Dedifferentiated amniotic fluid mesenchymal stem cell (primary cell): Measurements from ENCODE around the gene ARHGAP25.

ENCODE experiments used
- DNase-seq: peaks from one replicate; pipeline ENCODE4 v3.0.0-alpha.2; 2016; ENCODE audit errors: extremely low spot score

ARHGAP25 gene

DNA sequence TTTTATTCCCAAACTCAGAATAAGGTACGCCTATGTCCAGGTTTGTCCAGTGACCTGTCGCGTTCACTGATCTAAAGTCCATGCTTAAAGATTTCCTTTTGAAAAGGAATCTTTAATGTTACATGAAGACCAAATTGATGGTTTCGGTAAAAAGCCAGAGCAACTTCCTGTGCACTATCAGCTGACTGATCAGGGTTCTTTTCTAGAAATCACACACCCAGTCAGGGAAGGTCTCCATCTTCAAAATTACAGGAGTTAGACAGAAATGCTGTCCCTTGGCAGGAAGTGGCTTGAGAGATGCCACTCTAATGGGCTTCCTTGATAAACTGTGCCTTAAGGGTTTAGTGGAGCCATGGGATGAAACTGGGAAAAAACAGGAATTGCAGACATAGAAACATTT, 14.7 kb upstream of the ARHGAP25 start:
- no peak for DNase-seq

GRCh38 chr2:68720665-68721064, 13.9 kb upstream of the ARHGAP25 start:
- no peak for DNase-seq

DNA sequence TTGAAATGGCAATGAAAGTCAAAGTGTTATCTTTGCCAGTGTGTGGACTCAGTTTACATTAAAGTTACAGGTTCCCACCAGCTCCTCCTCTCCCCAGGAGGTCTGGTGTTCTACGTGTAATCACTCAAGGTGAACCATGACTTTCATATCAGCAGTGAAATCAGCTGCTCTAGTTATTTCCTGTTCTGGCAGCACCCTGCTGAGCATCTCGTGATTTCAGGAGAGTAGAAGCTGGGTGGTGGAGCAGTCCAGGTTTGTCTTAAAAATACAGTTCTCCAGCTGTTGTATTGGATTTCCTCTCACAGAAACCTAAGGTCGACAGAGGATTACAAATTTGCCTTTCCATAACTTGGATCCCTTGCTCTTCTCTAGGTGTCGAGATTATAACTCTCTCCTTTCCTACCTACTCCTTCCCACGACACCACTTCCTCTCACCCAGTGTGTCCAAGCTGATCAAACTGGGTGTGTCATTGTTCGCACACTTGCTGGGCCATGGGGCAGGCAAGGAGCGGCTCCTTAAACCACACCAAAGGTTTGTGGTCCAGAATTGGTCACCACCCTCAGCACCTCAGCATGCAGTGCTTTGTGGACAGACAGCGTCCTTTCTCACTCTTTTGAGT, 13.0 kb upstream of the ARHGAP25 start:
- DNase-seq, result no peak

GRCh38 chr2:68722712-68723111, 11.9 kb upstream of the ARHGAP25 start:
- no peak for DNase-seq

- no peak for DNase-seq
Measured at GRCh38 chr2:68723181-68723580, 11.4 kb upstream of the ARHGAP25 start.

DNA sequence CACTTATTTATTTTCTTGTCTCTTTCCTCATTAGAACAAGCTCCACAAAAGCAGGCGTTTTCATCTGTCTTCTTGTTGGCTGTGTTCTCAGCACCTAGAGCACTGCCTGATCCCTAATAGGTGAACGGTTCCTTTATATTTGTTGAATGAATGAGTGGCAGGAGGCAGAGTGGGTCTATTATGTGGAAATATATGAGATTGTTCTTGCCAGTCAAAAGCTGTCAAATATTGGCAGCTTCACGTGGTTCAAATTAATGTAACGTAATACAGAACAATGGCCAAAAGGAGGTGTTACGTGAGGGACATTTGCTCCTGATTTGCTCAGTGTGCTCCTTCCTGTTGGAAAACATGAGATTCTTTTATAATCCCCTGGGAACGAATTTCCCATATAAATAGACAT, 8.5 kb upstream of the ARHGAP25 start:
- DNase-seq, result no peak

GRCh38 chr2:68726608-68727367, 7.8 kb upstream of the ARHGAP25 start:
- DNase-seq, result no peak

DNA sequence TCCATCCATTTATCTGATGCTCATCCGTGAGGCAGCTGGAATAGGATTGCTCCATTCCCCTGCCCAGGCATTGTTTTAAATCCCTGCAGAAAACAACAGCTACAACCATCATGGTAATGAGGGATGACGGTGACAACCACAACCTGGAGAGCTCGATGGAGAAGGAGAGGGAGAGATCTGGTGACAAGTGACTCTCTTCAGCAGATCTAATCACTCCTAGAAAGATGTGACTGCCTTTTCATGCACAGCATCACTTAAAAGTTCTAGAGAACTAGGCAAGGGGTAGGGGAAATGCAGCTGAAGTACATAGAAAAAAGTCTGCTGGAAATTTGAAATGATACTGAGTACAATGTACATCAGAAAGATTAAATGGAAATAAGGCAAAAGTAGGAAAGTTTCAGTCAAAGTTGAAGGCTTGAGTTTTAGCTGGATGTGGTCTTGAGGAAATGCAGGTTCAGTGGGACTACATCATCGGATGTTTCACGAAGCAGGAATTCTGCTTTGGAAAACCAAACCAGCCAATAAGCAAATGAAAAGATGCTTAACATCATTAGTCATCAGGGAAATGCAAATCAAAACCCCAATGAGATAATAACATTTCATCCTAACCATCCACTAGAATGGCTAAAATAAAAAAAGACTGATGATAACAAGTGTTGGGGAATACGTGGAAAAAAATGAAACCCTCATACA, 6.8 kb upstream of the ARHGAP25 start:
- DNase-seq, result no peak

DNA sequence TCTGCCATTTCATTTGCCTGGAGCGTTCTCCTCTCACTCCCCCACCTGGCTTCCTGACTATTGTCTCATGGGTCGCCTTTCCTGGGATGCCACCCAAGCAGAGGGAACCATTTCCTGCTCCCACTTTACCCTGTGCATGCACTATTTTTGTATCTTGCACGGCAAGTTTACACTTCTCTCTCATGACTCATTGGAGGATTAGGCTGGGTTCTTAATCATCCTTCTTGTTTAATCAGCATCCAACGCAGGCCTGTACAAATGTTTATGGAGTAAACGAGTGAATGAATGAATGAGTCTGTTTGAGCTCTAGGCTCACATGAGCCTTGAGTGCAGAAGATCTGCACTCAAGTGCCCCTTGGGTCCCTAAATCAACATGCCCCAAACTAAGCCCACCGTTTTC, 3.8 kb upstream of the ARHGAP25 start:
- no peak for DNase-seq

GRCh38 chr2:68732036-68732932, 2.3 kb upstream of the ARHGAP25 start:
- DNase-seq, result no peak

GRCh38 chr2:68733365-68733764, 1.2 kb upstream of the ARHGAP25 start:
- no peak for DNase-seq

GRCh38 chr2:68734176-68734575, 435 bp upstream of the ARHGAP25 start:
- no peak for DNase-seq

DNA sequence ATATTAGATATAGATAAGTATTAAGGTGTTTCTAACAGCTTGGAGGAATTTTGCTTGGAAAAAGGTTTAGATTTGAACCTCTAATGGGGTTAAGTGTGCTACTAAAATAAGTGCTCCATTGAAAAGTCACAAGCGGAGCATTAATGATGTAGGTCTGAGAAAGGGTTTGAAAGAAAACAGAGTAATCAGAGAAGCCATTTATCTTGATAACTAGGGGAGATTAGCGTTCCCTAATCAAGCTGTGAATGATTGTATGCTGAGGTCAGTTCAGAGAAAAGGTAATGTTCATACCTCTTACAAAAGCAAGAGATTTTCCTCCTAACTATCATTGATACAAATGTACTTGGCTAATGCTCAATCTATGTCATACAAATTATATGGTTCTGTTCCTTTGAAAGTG, 1.5 kb downstream of the ARHGAP25 start:
- no peak for DNase-seq

DNA sequence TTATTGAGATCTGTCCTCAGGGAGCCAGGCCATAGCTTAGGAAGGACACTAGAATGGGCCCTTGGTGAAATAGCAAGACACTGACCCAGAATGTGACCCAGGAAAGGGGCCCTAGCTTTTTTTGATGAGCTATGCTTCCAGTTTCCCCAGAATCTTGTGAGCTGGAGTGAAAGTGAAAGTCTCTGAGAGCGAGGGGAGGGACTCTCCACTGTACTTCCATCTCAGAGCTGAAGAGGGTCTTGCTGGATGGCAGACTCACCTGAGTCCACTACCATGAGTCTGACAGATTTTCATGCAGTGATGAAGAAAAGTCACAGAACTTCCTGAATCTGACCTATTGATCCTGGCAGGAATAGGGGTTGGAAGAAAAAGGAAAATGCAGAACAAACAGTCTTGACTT, 3.1 kb downstream of the ARHGAP25 start:
- no peak for DNase-seq

- no peak for DNase-seq
Measured at GRCh38 chr2:68738906-68739594, 4.4 kb downstream of the ARHGAP25 start.

- DNase-seq, result no peak
Measured at GRCh38 chr2:68739595-68740399, 5.2 kb downstream of the ARHGAP25 start.

DNA sequence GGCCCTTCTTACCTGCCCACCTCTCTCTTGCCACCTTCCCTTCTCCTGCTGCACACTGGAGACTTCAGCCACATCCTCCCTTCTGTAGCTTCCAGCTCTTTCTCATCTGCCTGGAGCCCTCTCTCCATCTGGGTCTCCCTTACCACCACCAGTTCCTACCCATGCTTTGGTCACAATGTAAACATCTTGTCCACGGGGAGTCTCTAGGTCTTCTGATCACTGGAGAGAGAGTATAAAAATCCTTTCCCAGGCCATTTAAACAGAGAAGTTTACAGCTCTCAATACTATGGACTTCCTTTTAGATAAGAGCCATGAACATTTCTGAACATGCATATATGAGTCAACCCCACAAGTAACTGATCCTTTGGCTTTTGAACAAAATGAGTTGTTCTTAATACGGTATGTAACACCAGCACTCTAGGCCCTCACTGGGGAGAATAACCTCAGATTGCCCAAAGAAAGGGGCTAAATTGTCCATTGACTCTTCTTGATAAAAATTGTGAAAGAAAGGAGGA, 5.8 kb downstream of the ARHGAP25 start:
- DNase-seq, result no peak

DNA sequence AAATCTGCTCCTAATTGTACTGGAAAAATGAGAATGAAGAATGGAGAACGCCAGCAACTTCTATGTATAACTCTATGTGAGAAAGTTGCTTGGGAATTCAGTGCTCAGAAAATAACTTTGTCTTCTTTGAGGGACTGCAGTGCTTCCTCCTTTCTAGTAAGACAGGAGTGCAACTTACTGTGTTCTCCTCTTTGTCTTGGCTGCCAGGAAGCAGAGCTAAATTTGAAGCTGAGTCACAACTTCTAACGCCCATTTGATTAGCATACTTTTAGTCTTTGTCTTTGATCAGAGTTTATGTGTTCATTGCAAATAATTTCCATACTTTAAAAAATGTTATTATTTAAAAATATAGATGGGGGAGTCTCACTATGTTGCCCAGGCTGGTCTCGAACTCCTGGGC, 6.6 kb downstream of the ARHGAP25 start:
- no peak for DNase-seq

DNA sequence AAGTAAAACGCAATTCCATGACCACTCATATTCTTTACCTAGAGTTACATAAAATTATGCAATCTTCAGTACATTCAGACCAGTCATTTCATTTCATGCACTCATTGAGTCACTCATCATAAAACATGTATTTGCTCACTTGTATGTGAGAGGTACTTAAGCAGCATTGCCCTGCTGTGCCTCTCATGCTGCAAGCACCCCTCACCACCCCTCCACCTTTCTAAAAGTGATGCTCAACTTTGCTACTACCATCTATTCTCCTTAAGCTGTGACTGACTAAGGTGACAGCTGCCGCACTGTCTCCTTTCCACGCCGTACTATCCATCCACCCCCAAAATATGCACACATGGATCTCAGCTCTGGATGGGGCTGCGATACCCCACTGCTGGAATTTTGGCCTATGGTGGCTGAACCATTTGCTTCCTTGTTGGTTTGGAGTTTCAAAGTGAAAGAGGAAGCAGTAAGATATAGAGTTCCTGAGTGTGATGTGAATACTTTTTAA, 7.2 kb downstream of the ARHGAP25 start:
- DNase-seq, result no peak
